Measurements from ENCODE around the gene HSPB7. TPM values are rescaled to one million over a fixed set of nuclear protein-coding genes. Genes with fewer than 3 reads are reported as not detected.

Gene HSPB7
- polyA plus RNA-seq, 3 donors: not detected

GRCh38 chr1:16051039-16051438, 33.2 kb upstream of the HSPB7 start:
- no peak overlapping the region for H2AFZ ChIP-seq (ENCODE audit: insufficient read depth, low read depth, low read length, poor library complexity, severe bottlenecking)
- H3K27ac ChIP-seq (ENCODE audit: low read depth in 1 of 2, low read length in 2 of 2): no peak overlapping the region
- peaks cover 0 to 3% (median 0%) of the 10 kb centered on the region in 7 donors for H3K9me3 Mint-ChIP-seq
- no peak overlapping the region for H3K27ac Mint-ChIP-seq
- no peaks in the 10 kb centered on the region for H3K36me3 ChIP-seq (replicated peaks in 1 of 2; ENCODE audit: control insufficient read depth in 1 of 2, insufficient read depth in 2 of 2, low read length in 2 of 2)
- TF ChIP-seq CTCF (IDR thresholded peaks at IDR 0.05): no peak
- peaks cover 0 to 30% (median 5%) of the 10 kb centered on the region in 3 donors for H3K27me3 Mint-ChIP-seq (ENCODE audit: low read depth in 3 of 3)
- H3K4me3 Mint-ChIP-seq: no peak overlapping the region
- no peaks in the 10 kb centered on the region for H3K36me3 Mint-ChIP-seq
- peaks cover 8% of the 10 kb centered on the region for H3K4me1 Mint-ChIP-seq
- DNase-seq: no peak
- H3K79me2 ChIP-seq (ENCODE audit: insufficient read depth, low read length): no peaks in the 10 kb centered on the region
- 90% methylated on average over 2 of the region's 3 CpGs for WGBS (ENCODE audit: insufficient coverage)
- H3K4me2 ChIP-seq (replicated peaks; ENCODE audit: extremely low read depth, low read length, poor library complexity, severe bottlenecking): no peak overlapping the region
- intact Hi-C loops (cut with micrococcal nuclease): loop anchor here in 1 of 2 donors (10.0 kb wide), 1 partner anchor 256 kb away; no protein-coding TSS in a partner anchor
- no peaks in the 10 kb centered on the region for H3K9me3 ChIP-seq (replicated peaks in 1 of 2; ENCODE audit: control insufficient read depth in 1 of 2, insufficient read depth in 1 of 2, low read length in 2 of 2)
- H3K4me1 ChIP-seq (ENCODE audit: control insufficient read depth in 1 of 2, insufficient read depth in 2 of 2, low read length in 2 of 2): peaks cover 7 to 8% of the 10 kb centered on the region in 2 donors
- no peak overlapping the region for H3K9ac ChIP-seq (ENCODE audit: insufficient read depth, low read length, poor library complexity, severe bottlenecking)
- peaks cover 0 to 2% of the 10 kb centered on the region in 2 donors for H3K27me3 ChIP-seq (ENCODE audit: control insufficient read depth in 2 of 2, insufficient read depth in 2 of 2, low read length in 2 of 2)
- no peaks in the 10 kb centered on the region for H4K20me1 ChIP-seq (ENCODE audit: insufficient read depth, low read length)
- no peak overlapping the region for H3K4me3 ChIP-seq (replicated peaks in 1 of 3; ENCODE audit: low read depth in 2 of 3, low read length in 3 of 3)

GRCh38 chr1:16050328-16050727, 32.5 kb upstream of the HSPB7 start:
- Histone ChIP-seq H3K27ac (ENCODE audit: low read depth in 1 of 2, low read length in 2 of 2) (no peak overlapping the region), H4K20me1 (ENCODE audit: insufficient read depth, low read length) (no peaks in the 10 kb centered on the region), H3K9ac (ENCODE audit: insufficient read depth, low read length, poor library complexity, severe bottlenecking) (no peak overlapping the region), H3K4me1 (ENCODE audit: control insufficient read depth in 1 of 2, insufficient read depth in 2 of 2, low read length in 2 of 2) (peaks cover 4 to 8% of the 10 kb centered on the region in 2 donors), H3K4me2 (replicated peaks; ENCODE audit: extremely low read depth, low read length, poor library complexity, severe bottlenecking) (no peak overlapping the region), H3K9me3 (replicated peaks in 1 of 2; ENCODE audit: control insufficient read depth in 1 of 2, insufficient read depth in 1 of 2, low read length in 2 of 2) (no peaks in the 10 kb centered on the region), H2AFZ (ENCODE audit: insufficient read depth, low read depth, low read length, poor library complexity, severe bottlenecking) (no peak overlapping the region), H3K27me3 (ENCODE audit: control insufficient read depth in 2 of 2, insufficient read depth in 2 of 2, low read length in 2 of 2) (peaks cover 0 to 2% of the 10 kb centered on the region in 2 donors), H3K36me3 (replicated peaks in 1 of 2; ENCODE audit: control insufficient read depth in 1 of 2, insufficient read depth in 2 of 2, low read length in 2 of 2) (no peaks in the 10 kb centered on the region), H3K79me2 (ENCODE audit: insufficient read depth, low read length) (no peaks in the 10 kb centered on the region), H3K4me3 (replicated peaks in 1 of 3; ENCODE audit: low read depth in 2 of 3, low read length in 3 of 3) (no peak overlapping the region)
- peaks cover 4% of the 10 kb centered on the region for H3K4me1 Mint-ChIP-seq
- no peak for TF ChIP-seq CTCF (IDR thresholded peaks at IDR 0.05)
- peaks cover 3 to 30% (median 5%) of the 10 kb centered on the region in 3 donors for H3K27me3 Mint-ChIP-seq (ENCODE audit: low read depth in 3 of 3)
- H3K9me3 Mint-ChIP-seq: peaks cover 0 to 3% (median 0%) of the 10 kb centered on the region in 7 donors
- no CpG with 5 or more reads among the region's 7 CpGs for WGBS (ENCODE audit: insufficient coverage)
- H3K36me3 Mint-ChIP-seq: no peaks in the 10 kb centered on the region
- H3K27ac Mint-ChIP-seq: no peak overlapping the region
- no peak overlapping the region for H3K4me3 Mint-ChIP-seq
- intact Hi-C loops (cut with micrococcal nuclease): loop anchor here (1.0 to 10.0 kb wide), 2 partner anchors 9 to 256 kb away; no protein-coding TSS in a partner anchor
- no peak for DNase-seq
